K562 (cell line): Measurements from ENCODE around the gene AXIN2. TPM values are rescaled to one million over a fixed set of nuclear protein-coding genes. Genes with fewer than 3 reads are reported as not detected.

ENCODE experiments used
- ARID1B ChIP-seq: fragments of 450-650 bp; IDR thresholded peaks from 2 replicates; pipeline ENCODE4 v1.6.1; 2016; ENCODE audit warnings: antibody characterized with exemption, mild to moderate bottlenecking, inconsistent platforms
- MAFF ChIP-seq: IDR thresholded peaks from 2 replicates; pipeline ENCODE4 v1.6.1; 2012; ENCODE audit warnings: low read length, improper control_type of control experiment
- MAFG ChIP-seq: fragments of 450-650 bp; conservative IDR thresholded peaks from 2 replicates; pipeline ENCODE4 v1.6.1; 2016; ENCODE audit warnings: missing genetic modification characterization, missing compliant biosample characterization
- MAFK ChIP-seq: IDR thresholded peaks from 2 replicates; pipeline ENCODE4 v1.6.1; 2011; ENCODE audit warnings: low read length, improper control_type of control experiment
- PKNOX1 ChIP-seq: fragments of 450-650 bp; IDR thresholded peaks from 2 replicates; pipeline ENCODE4 v1.6.1; 2016
- POLR3A ChIP-seq: IDR thresholded peaks from 2 replicates; pipeline ENCODE4 v1.6.1; 2011; ENCODE audit warnings: borderline replicate concordance, mild to moderate bottlenecking, moderate library complexity; ENCODE audit not compliant: insufficient read length, insufficient read depth; ENCODE audit errors: extremely low read depth
- RB1 ChIP-seq: fragments of 450-650 bp; IDR thresholded peaks from 2 replicates; pipeline ENCODE4 v1.6.1; 2017; ENCODE audit warnings: low read depth, mild to moderate bottlenecking
- ZFP91 ChIP-seq: sonication (generic); formaldehyde crosslinking; IDR thresholded peaks from 2 replicates; pipeline ENCODE4 v1.8.0; 2022; ENCODE audit warnings: mild to moderate bottlenecking, missing genetic modification reagents
- ZFX ChIP-seq: sonication (generic); formaldehyde crosslinking; IDR thresholded peaks from 2 replicates; pipeline ENCODE4 v1.8.0; 2022; ENCODE audit warnings: mild to moderate bottlenecking, missing genetic modification reagents, moderate library complexity
- ZNF3 ChIP-seq: fragments of 250-450 bp; sonication (Bioruptor Pico); IDR thresholded peaks from 2 replicates; pipeline ENCODE4 v1.5.0; 2021; ENCODE audit warnings: mild to moderate bottlenecking, moderate library complexity
- ZNF384 ChIP-seq: IDR thresholded peaks from 2 replicates; pipeline ENCODE4 v1.6.1; 2012; ENCODE audit warnings: low read depth, low read length, improper control_type of control experiment
- ZNF444 ChIP-seq: fragments of 250-450 bp; sonication (Bioruptor Pico); IDR thresholded peaks from 2 replicates; pipeline ENCODE4 v1.4.0; 2020; ENCODE audit warnings: mild to moderate bottlenecking, moderate library complexity
- polyA plus RNA-seq, 8 experiments: library from polyadenylated mRNA; depleted of rRNA in 4 of 8; stranded (reverse) in 5 of 8; unstranded in 3 of 8; fragments of >200 nt; fragmentation: Nextera tagmentation in 2 of 8; fragmentation: Illumina TruSeq in 1 of 8; extraction: Ambion mirVana in 2 of 8; extraction: Trizol in 1 of 8; gene quantifications; 2 replicates each; pipeline versions ENCODE4 v1.2.1 to v1.2.3, GENCODE V29; 2011 to 2014; ENCODE audit warnings: inconsistent platforms in 1 of 8, missing spikeins in 1 of 8
- total RNA-seq, 7 experiments: library from RNA; depleted of rRNA in 6 of 7; stranded (reverse); fragments of >200 nt in 6 of 7; fragmentation: Illumina TruSeq in 2 of 7; extraction: Trizol in 2 of 7; gene quantifications; 2 replicates each; pipeline versions ENCODE4 v1.2.1 to v1.2.3, GENCODE V29; 2011 to 2021; ENCODE audit warnings: low replicate concordance in 1 of 7
- TF ChIP-seq, protein P1 (sequence below), 2 experiments: fragments of 450-650 bp; IDR thresholded peaks; 2 replicates each; pipeline ENCODE4 v1.6.1; 2018; ENCODE audit warnings: mild to moderate bottlenecking in 2 of 2, low read depth in 1 of 2; ENCODE audit not compliant: partially characterized antibody in 2 of 2

AXIN2 gene
- total and polyA plus RNA-seq, 9 of the 15 experiments (the other 6 are each of a cell fraction or from before 2014, with no cell fraction given): 0.21 to 3.3 (median 1.2) TPM

- TF ChIP-seq MAFK: peak; percentile 56
- peak; percentile 57 for TF ChIP-seq ZFP91 (CRISPR knock-in tag)
- 0 out of 2 replicates have a peak, but pooled peaks have one; percentile 34 for TF ChIP-seq ZNF384
- no peak for TF ChIP-seq ARID1B
- TF ChIP-seq POLR3A: no peak
- TF ChIP-seq, protein P1, sequence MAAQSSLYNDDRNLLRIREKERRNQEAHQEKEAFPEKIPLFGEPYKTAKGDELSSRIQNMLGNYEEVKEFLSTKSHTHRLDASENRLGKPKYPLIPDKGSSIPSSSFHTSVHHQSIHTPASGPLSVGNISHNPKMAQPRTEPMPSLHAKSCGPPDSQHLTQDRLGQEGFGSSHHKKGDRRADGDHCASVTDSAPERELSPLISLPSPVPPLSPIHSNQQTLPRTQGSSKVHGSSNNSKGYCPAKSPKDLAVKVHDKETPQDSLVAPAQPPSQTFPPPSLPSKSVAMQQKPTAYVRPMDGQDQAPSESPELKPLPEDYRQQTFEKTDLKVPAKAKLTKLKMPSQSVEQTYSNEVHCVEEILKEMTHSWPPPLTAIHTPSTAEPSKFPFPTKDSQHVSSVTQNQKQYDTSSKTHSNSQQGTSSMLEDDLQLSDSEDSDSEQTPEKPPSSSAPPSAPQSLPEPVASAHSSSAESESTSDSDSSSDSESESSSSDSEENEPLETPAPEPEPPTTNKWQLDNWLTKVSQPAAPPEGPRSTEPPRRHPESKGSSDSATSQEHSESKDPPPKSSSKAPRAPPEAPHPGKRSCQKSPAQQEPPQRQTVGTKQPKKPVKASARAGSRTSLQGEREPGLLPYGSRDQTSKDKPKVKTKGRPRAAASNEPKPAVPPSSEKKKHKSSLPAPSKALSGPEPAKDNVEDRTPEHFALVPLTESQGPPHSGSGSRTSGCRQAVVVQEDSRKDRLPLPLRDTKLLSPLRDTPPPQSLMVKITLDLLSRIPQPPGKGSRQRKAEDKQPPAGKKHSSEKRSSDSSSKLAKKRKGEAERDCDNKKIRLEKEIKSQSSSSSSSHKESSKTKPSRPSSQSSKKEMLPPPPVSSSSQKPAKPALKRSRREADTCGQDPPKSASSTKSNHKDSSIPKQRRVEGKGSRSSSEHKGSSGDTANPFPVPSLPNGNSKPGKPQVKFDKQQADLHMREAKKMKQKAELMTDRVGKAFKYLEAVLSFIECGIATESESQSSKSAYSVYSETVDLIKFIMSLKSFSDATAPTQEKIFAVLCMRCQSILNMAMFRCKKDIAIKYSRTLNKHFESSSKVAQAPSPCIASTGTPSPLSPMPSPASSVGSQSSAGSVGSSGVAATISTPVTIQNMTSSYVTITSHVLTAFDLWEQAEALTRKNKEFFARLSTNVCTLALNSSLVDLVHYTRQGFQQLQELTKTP (IDR thresholded peaks at IDR 0.05; ENCODE audit: low read depth in 1 of 2, partially characterized antibody in 2 of 2): peak in 1 of 2 experiments; percentile 85
- peak; percentile 89 for TF ChIP-seq MAFG (tag)
- TF ChIP-seq PKNOX1: peak; percentile 44; the same call in 1 of the 2 replicates
- peak; percentile 42; the same call in 1 of the 2 replicates for TF ChIP-seq ZNF3 (CRISPR knock-in tag)
- 0 out of 2 replicates have a peak, but pooled peaks have one; percentile 16 for TF ChIP-seq ZFX (CRISPR knock-in tag)
- TF ChIP-seq MAFF: peak; percentile 55
- no peak for TF ChIP-seq ZNF444 (CRISPR knock-in tag)
- peak; percentile 59; the same call in 1 of the 2 replicates for TF ChIP-seq RB1
These were observed at the start of gene AXIN2 (continued) for GRCh38 chr17:65561452-65562205.
